H1 (cell line): ENCODE data around the gene YWHAB. TPM values are rescaled to one million over a fixed set of nuclear protein-coding genes. Genes with fewer than 3 reads are reported as not detected.

Experiments used
- CTCF ChIA-PET: fragments of 300-600 bp; sonication (Branson Sonifier 250); formaldehyde crosslinking; loops from one replicate; lab custom pipeline; 2021; ENCODE audit not compliant: partially characterized antibody; lab: Charles Lee
- POLR2A ChIA-PET: fragments of 300-600 bp; sonication (Branson Sonifier 250); formaldehyde crosslinking; loops from one replicate; lab custom pipeline; 2021; ENCODE audit warnings: inconsistent platforms; ENCODE audit not compliant: partially characterized antibody; lab: Charles Lee
- DNase-seq, 2 experiments: peaks; one replicate each; pipeline versions ENCODE4 v3.0.0 to v3.0.0-alpha.2; 2010 to 2022; ENCODE audit warnings: low spot score in 2 of 2, low read depth in 1 of 2, mixed read lengths in 1 of 2
- FAIRE-seq: peaks from 2 replicates; lab custom pipeline; 2011; peaks lifted over from hg19 to GRCh38; lab: Jason Lieb, UNC
- H2AFZ ChIP-seq: 2 replicates; pipeline ENCODE4 v1.8.1; 2012; ENCODE audit warnings: low read length, inconsistent platforms
- H2AK5ac ChIP-seq: 2 replicates; pipeline ENCODE4 v1.6.1; 2013; ENCODE audit warnings: low read depth, low read length
- H2BK120ac ChIP-seq: replicated peaks from 2 replicates; pipeline ENCODE3; 2013; ENCODE audit warnings: low read depth, low read length, inconsistent platforms
- H2BK12ac ChIP-seq: 2 replicates; pipeline ENCODE4 v1.6.1; 2013; ENCODE audit warnings: low read depth, low read length
- H2BK15ac ChIP-seq: 2 replicates; pipeline ENCODE4 v1.6.1; 2013; ENCODE audit warnings: low read length
- H2BK20ac ChIP-seq: 2 replicates; pipeline ENCODE4 v1.6.1; 2013; ENCODE audit warnings: low read length
- H2BK5ac ChIP-seq: 2 replicates; pipeline ENCODE4 v1.6.1; 2013; ENCODE audit warnings: low read depth, low read length
- H3K14ac ChIP-seq: 2 replicates; pipeline ENCODE4 v1.6.1; 2013; ENCODE audit warnings: inconsistent platforms; ENCODE audit not compliant: insufficient read length
- H3K18ac ChIP-seq: 2 replicates; pipeline ENCODE4 v1.6.1; 2013; ENCODE audit warnings: low read length; ENCODE audit errors: extremely low read depth
- H3K23ac ChIP-seq: 2 replicates; pipeline ENCODE4 v1.6.1; 2013; ENCODE audit warnings: inconsistent platforms; ENCODE audit not compliant: insufficient read length
- H3K23me2 ChIP-seq: 2 replicates; pipeline ENCODE4 v1.6.1; 2013; ENCODE audit warnings: low read depth, low read length
- H3K27ac ChIP-seq: 2 replicates; pipeline ENCODE4 v1.6.1; 2011; ENCODE audit warnings: low read depth, low read length, inconsistent platforms
- H3K27me3 ChIP-seq, 4 experiments: replicated peaks in 1 of 4; 1 replicate in 1 of 4; 2 replicates in 3 of 4; pipeline versions ENCODE4 v1.6.1 to v1.8.1; 2011 to 2013; ENCODE audit warnings: low read length in 3 of 4, mild to moderate bottlenecking in 3 of 4, inconsistent platforms in 2 of 4, mixed read lengths in 2 of 4, moderate library complexity in 1 of 4; ENCODE audit not compliant: control insufficient read depth in 3 of 4, insufficient read depth in 3 of 4; ENCODE audit errors: extremely low read depth in 1 of 4
- H3K36me3 ChIP-seq, 4 experiments: 2 replicates each; pipeline versions ENCODE4 v1.6.1 to v1.8.1; 2011 to 2013; ENCODE audit warnings: mild to moderate bottlenecking in 4 of 4, low read length in 3 of 4, moderate library complexity in 2 of 4, control low read depth in 1 of 4, inconsistent platforms in 1 of 4; ENCODE audit not compliant: insufficient read depth in 4 of 4, control insufficient read depth in 2 of 4
- H3K4ac ChIP-seq: replicated peaks from 2 replicates; pipeline ENCODE3; 2013; ENCODE audit warnings: low read length, low read depth, mixed read lengths, inconsistent platforms; ENCODE audit not compliant: insufficient read length
- H3K4me1 ChIP-seq, 4 experiments: replicated peaks in 1 of 4; 1 replicate in 1 of 4; 2 replicates in 3 of 4; pipeline versions ENCODE4 v1.6.1 to v1.8.1; 2011 to 2013; ENCODE audit warnings: low read length in 3 of 4, inconsistent platforms in 2 of 4, mixed read lengths in 1 of 4; ENCODE audit not compliant: insufficient read depth in 4 of 4, control insufficient read depth in 3 of 4
- H3K4me2 ChIP-seq, 2 experiments: 2 replicates each; pipeline versions ENCODE4 v1.6.1 to v1.8.1; 2011 to 2013; ENCODE audit warnings: low read depth in 2 of 2, low read length in 2 of 2, control low read depth in 1 of 2, inconsistent platforms in 1 of 2, mild to moderate bottlenecking in 1 of 2; ENCODE audit not compliant: insufficient read depth in 1 of 2
- H3K4me3 ChIP-seq, 4 experiments: fragments of 200-600, 300-600 bp in 1 of 4; sonication (generic), shearing (Covaris generic), sonication (Bioruptor Twin) in 1 of 4; 2 replicates each; pipeline versions ENCODE4 v1.5.1 to v1.8.1; 2011 to 2016; ENCODE audit warnings: low read length in 4 of 4, low read depth in 3 of 4, control low read depth in 2 of 4, inconsistent platforms in 2 of 4, mild to moderate bottlenecking in 2 of 4, mixed read lengths in 1 of 4, moderate library complexity in 1 of 4; ENCODE audit not compliant: insufficient read depth in 2 of 4; ENCODE audit errors: extremely low read depth in 1 of 4
- H3K56ac ChIP-seq: replicated peaks from 2 replicates; pipeline ENCODE3; 2013; ENCODE audit warnings: low read depth, mild to moderate bottlenecking, mixed read lengths, low read length, inconsistent platforms; ENCODE audit not compliant: insufficient read length
- H3K79me1 ChIP-seq: 2 replicates; pipeline ENCODE4 v1.6.1; 2013; ENCODE audit warnings: low read depth, low read length, control low read depth
- H3K79me2 ChIP-seq, 2 experiments: 2 replicates each; pipeline versions ENCODE4 v1.6.1 to v1.8.1; 2012 to 2013; ENCODE audit warnings: low read length in 2 of 2, mild to moderate bottlenecking in 2 of 2, inconsistent platforms in 1 of 2; ENCODE audit not compliant: insufficient read depth in 2 of 2, control insufficient read depth in 1 of 2
- H3K9ac ChIP-seq, 4 experiments: replicated peaks in 1 of 4; 1 replicate in 1 of 4; 2 replicates in 3 of 4; pipeline versions ENCODE4 v1.6.1 to v1.8.1; 2011 to 2013; ENCODE audit warnings: low read depth in 3 of 4, low read length in 3 of 4, control low read depth in 2 of 4, mild to moderate bottlenecking in 2 of 4, moderate library complexity in 2 of 4, inconsistent platforms in 1 of 4; ENCODE audit errors: extremely low read depth in 1 of 4
- H3K9me3 ChIP-seq, 2 experiments: 2 replicates each; pipeline versions ENCODE4 v1.6.1 to v1.8.1; 2012 to 2013; ENCODE audit warnings: mild to moderate bottlenecking in 2 of 2, moderate library complexity in 2 of 2, control low read depth in 1 of 2, inconsistent platforms in 1 of 2, low read depth in 1 of 2, low read length in 1 of 2, mixed read lengths in 1 of 2; ENCODE audit not compliant: insufficient read depth in 2 of 2
- H4K20me1 ChIP-seq, 2 experiments: replicated peaks in 1 of 2; 2 replicates each; pipeline versions ENCODE3 to v1.8.1; 2011 to 2013; ENCODE audit warnings: inconsistent platforms in 2 of 2, low read length in 2 of 2, mild to moderate bottlenecking in 1 of 2; ENCODE audit not compliant: insufficient read depth in 2 of 2, control insufficient read depth in 1 of 2
- H4K5ac ChIP-seq: 2 replicates; pipeline ENCODE4 v1.6.1; 2013; ENCODE audit warnings: low read length, low read depth, mixed read lengths, inconsistent platforms; ENCODE audit not compliant: insufficient read length
- H4K8ac ChIP-seq: 2 replicates; pipeline ENCODE4 v1.8.0; 2013; ENCODE audit warnings: mild to moderate bottlenecking, moderate library complexity, low read length, inconsistent platforms; ENCODE audit not compliant: insufficient read depth; ENCODE audit errors: extremely low read depth
- H4K91ac ChIP-seq: replicated peaks from 2 replicates; pipeline ENCODE3; 2013; ENCODE audit warnings: low read length, mixed read lengths, inconsistent platforms; ENCODE audit not compliant: insufficient read length
- CHD2 ChIP-seq: IDR thresholded peaks from 2 replicates; pipeline ENCODE4 v1.6.1; 2012; ENCODE audit warnings: low read length, improper control_type of control experiment
- HDAC2 ChIP-seq, 2 experiments: fragments of 300-600 bp in 1 of 2; sonication (generic) in 1 of 2; IDR thresholded peaks; 2 replicates each; pipeline ENCODE4 v1.6.1; 2011 to 2012; ENCODE audit warnings: low read depth in 2 of 2, low read length in 2 of 2, mild to moderate bottlenecking in 2 of 2, moderate library complexity in 2 of 2, borderline replicate concordance in 1 of 2, inconsistent platforms in 1 of 2
- POU5F1 ChIP-seq: IDR thresholded peaks from 2 replicates; pipeline ENCODE4 v1.6.1; 2011; ENCODE audit warnings: low read depth, mild to moderate bottlenecking, low read length, moderate library complexity
- RBBP5 ChIP-seq: IDR thresholded peaks from 2 replicates; pipeline ENCODE4 v1.7.1; 2012; ENCODE audit warnings: low read depth, mild to moderate bottlenecking, inconsistent platforms, low read length, moderate library complexity, borderline replicate concordance
- YY1 ChIP-seq: IDR thresholded peaks from 2 replicates; pipeline ENCODE4 v1.6.1; 2011; ENCODE audit warnings: low read depth, mild to moderate bottlenecking, low read length
- WGBS, 2 experiments: shearing (Covaris generic) in 1 of 2; methylation state at CpG; one replicate each; pipeline versions ENCODE4 v1.1.6 to v1.1.7; 2013 to 2015; ENCODE audit warnings: low lambda C conversion rate in 2 of 2, mixed read lengths in 2 of 2, inconsistent platforms in 1 of 2, low coverage in 1 of 2, missing lambda C conversion rate in 1 of 2; ENCODE audit not compliant: insufficient replicate concordance in 2 of 2, insufficient coverage in 1 of 2, insufficient read length in 1 of 2; ENCODE audit errors: extremely low coverage in 1 of 2, missing lambda C conversion rate in 1 of 2; 5-methylcytosine and 5-hydroxymethylcytosine counted together
- polyA plus RNA-seq, 7 experiments: library from polyadenylated mRNA; depleted of rRNA in 3 of 7; stranded (reverse) in 5 of 7; unstranded in 2 of 7; fragments of >200 nt in 5 of 7; fragments of 200-250 nt in 2 of 7; gene quantifications; 1 replicate in 5 of 7; 2 replicates in 1 of 7; 4 replicates in 1 of 7; pipeline versions ENCODE4 v1.2.1 to v1.2.3, GENCODE V29; 2011 to 2013; ENCODE audit warnings: missing spikeins in 2 of 7, mixed read lengths in 2 of 7
- total RNA-seq: library from RNA; stranded (reverse); fragmentation: NEBNext Ultra II Directional; extraction: Animal tissue kit (Norgen Biotek cat#: 25700); gene quantifications from 2 replicates; pipeline ENCODE4 v1.2.1, GENCODE V29; 2021

YWHAB gene
- total and polyA plus RNA-seq, 2 of the 8 experiments (the other 6 are each of a cell fraction or from before 2014, with no cell fraction given), result 72.9 to 256 TPM

GRCh38 chr20:44891826-44892225 is 6.3 kb downstream of the YWHAB start:
- no peaks in the 10 kb centered on the region for H3K9me3 ChIP-seq
- no peak overlapping the region for H3K4me3 ChIP-seq
- no peaks in the 10 kb centered on the region for H3K27me3 ChIP-seq
- no peak overlapping the region for H4K91ac ChIP-seq
- CTCF ChIA-PET, result interaction anchor here (0.6 to 1.6 kb wide), 5 partner anchors 12 to 356 kb away, joined by 3 to 7 read pairs (median 3); partner anchors contain the start of gene PABPC1L
- no peak overlapping the region for H4K8ac ChIP-seq
- H3K4me2 ChIP-seq, result no peak overlapping the region
- H3K18ac ChIP-seq, result no peak overlapping the region
- no peak overlapping the region for H2BK15ac ChIP-seq
- WGBS, 2 experiments, result 87% methylated on average over 1 of the region's 1 CpG; no CpG with 5 or more reads in 1 of the 2 experiments
- H2BK5ac ChIP-seq, result no peak overlapping the region
- no peak for FAIRE-seq
- H3K36me3 ChIP-seq, result peaks cover 0 to 13% (median 0%) of the 10 kb centered on the region in 4 experiments; a peak in 1 of 8 replicates
- H2BK120ac ChIP-seq, result no peak overlapping the region
- no peak overlapping the region for H2BK20ac ChIP-seq
- peaks cover 0 to 6% (median 2%) of the 10 kb centered on the region in 4 experiments; a peak in 5 of 7 replicates for H3K4me1 ChIP-seq
- peaks cover 44 to 98% of the 10 kb centered on the region in 2 experiments for H3K79me2 ChIP-seq
- POLR2A ChIA-PET, result interaction anchor here (0.8 to 6.6 kb wide), 5 partner anchors 7 to 78 kb away, joined by 3 to 38 read pairs (median 4); partner anchors contain the start of gene PABPC1L
- H3K27ac ChIP-seq, result no peak overlapping the region
- H2AK5ac ChIP-seq, result no peak overlapping the region
- peaks cover 12% of the 10 kb centered on the region for H3K79me1 ChIP-seq
- no peak overlapping the region for H3K23ac ChIP-seq
- TF ChIP-seq YY1 (no peak), HDAC2 (IDR thresholded peaks at IDR 0.05; ENCODE audit: borderline replicate concordance in 1 of 2, low read depth in 2 of 2, low read length in 2 of 2) (no peak), POU5F1 (no peak), RBBP5 (no peak), CHD2 (no peak)
- no peak overlapping the region for H3K4ac ChIP-seq
- H2BK12ac ChIP-seq, result no peak overlapping the region
- H3K56ac ChIP-seq, result no peak overlapping the region
- H4K5ac ChIP-seq, result no peak overlapping the region
- no peak for DNase-seq
- H3K23me2 ChIP-seq, result 0 out of 2 replicates have a peak, but pooled peaks cover 2% of the 10 kb centered on the region
- H3K14ac ChIP-seq, result no peak overlapping the region
- peaks cover 24 to 28% of the 10 kb centered on the region in 2 experiments for H4K20me1 ChIP-seq
- H3K9ac ChIP-seq, result no peak overlapping the region
- H2AFZ ChIP-seq, result no peak overlapping the region
